GM18498 (cell line): Measurements from ENCODE around the gene CCNY.

Experiments
- ATAC-seq: cut with Tn5 transposase; IDR thresholded peaks from one replicate; pipeline ENCODE4 v1.9.1; 2021; ENCODE audit warnings: mild to moderate bottlenecking, moderate library complexity; ENCODE audit not compliant: unreplicated experiment

Gene CCNY

GRCh38 chr10:35423505-35424306 lies 87.4 kb downstream of the CCNY start:
- ATAC-seq: no peak

- no peak for ATAC-seq
Measured at GRCh38 chr10:35424680-35425285, 88.5 kb downstream of the CCNY start.

GRCh38 chr10:35425595-35425994 lies 89.3 kb downstream of the CCNY start:
- no peak for ATAC-seq

- no peak for ATAC-seq
Measured at GRCh38 chr10:35426657-35427056, 90.3 kb downstream of the CCNY start.

GRCh38 chr10:35427543-35427942 lies 91.2 kb downstream of the CCNY start:
- ATAC-seq: no peak

GRCh38 chr10:35428521-35428920 lies 92.2 kb downstream of the CCNY start:
- no peak for ATAC-seq

- no peak for ATAC-seq
Measured at GRCh38 chr10:35432781-35433338, 96.6 kb downstream of the CCNY start.

- no peak for ATAC-seq
Measured at GRCh38 chr10:35433851-35434426, 97.6 kb downstream of the CCNY start.

- ATAC-seq: peak; percentile 56
Measured at GRCh38 chr10:35434533-35434932, 98.2 kb downstream of the CCNY start.

- ATAC-seq: no peak
Measured at GRCh38 chr10:35435824-35436223, 99.5 kb downstream of the CCNY start.

- no peak for ATAC-seq
Measured at GRCh38 chr10:35437829-35438228, 101.5 kb downstream of the CCNY start.

- no peak for ATAC-seq
Measured at GRCh38 chr10:35438718-35439571, 102.6 kb downstream of the CCNY start.

GRCh38 chr10:35440016-35440415 lies 103.7 kb downstream of the CCNY start:
- no peak for ATAC-seq

GRCh38 chr10:35442028-35442427 lies 105.7 kb downstream of the CCNY start:
- no peak for ATAC-seq

- ATAC-seq: no peak
Measured at GRCh38 chr10:35442592-35442991, 106.3 kb downstream of the CCNY start.

- ATAC-seq: no peak
Measured at GRCh38 chr10:35443858-35444257, 107.5 kb downstream of the CCNY start.

GRCh38 chr10:35445150-35445884 lies 109.0 kb downstream of the CCNY start:
- no peak for ATAC-seq

- no peak for ATAC-seq
Measured at GRCh38 chr10:35446439-35446838, 110.1 kb downstream of the CCNY start.

- no peak for ATAC-seq
Measured at GRCh38 chr10:35447693-35448407, 111.5 kb downstream of the CCNY start.
